Prostate gland (tissue), 2 donors: ENCODE measurements around the gene PDXK.

Experiments
- CTCF ChIP-seq, 4 experiments: fragments of 200-600 bp in 2 of 4; fragments of 450-650 bp in 2 of 4; sonication (generic) in 2 of 4; IDR thresholded peaks; 1 replicate in 3 of 4; 2 replicates in 1 of 4; pipeline ENCODE4 v1.5.1; 2016 to 2019; ENCODE audit warnings: antibody characterized with exemption in 4 of 4, mild to moderate bottlenecking in 2 of 4, moderate library complexity in 2 of 4
- POLR2A ChIP-seq: fragments of 450-650 bp; IDR thresholded peaks from one replicate; pipeline ENCODE4 v1.6.1; 2016; ENCODE audit warnings: antibody characterized with exemption, mild to moderate bottlenecking

DNA sequence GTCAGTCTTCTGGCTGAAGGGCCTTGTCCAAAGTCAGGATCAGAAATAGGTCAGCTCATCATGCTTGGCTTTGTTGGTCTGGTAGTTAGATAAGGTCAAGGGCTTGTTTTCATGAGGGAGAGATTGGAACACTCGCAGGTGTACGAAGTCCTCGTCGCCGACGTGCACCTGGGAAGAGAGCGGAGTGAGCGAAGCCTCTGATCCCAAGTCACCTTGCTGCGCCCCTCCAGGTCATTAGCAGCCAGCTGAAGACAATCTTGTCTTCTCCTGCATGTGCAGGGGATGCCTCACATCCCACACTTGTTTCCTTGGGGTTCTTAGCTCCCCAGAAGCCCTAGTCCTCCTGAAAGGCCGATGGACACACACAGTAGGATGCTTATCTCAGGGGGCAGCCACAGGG is 55.2 kb downstream of the PDXK start:
- TF ChIP-seq POLR2A (no peak), CTCF (IDR thresholded peaks at IDR 0.05) (no peak)
